Measurements from ENCODE around the gene ENPP7.

ENPP7 gene

DNA sequence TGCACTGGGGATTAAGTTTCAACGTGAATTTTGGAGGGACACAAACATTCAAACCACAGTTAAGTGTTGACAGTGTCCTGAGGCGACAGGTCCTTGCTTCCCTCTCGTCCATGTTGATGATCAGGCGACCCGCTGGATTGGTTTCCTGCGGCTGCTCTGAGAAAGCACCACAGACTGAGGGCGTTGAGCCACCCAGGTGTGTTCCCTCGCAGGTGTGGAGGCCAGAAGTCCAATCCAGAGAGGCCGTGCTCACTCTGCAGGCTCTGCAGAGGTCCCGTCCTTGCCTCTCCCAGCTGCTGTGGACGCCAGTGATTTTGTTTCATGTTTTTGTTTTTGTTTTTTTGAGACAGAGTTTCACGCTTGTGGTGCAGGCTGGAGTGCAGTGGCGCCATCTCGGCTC is 24.8 kb downstream of the ENPP7 start:
- Histone ChIP-seq H2AK5ac (ENCODE audit: low read depth, low read length) (no peak overlapping the region), H4K91ac (ENCODE audit: low read depth, low read length, poor library complexity) (no peak overlapping the region), H3K9me3 (replicated peaks in 1 of 2; ENCODE audit: control insufficient read depth in 2 of 2, insufficient read depth in 1 of 2, low read depth in 1 of 2, low read length in 2 of 2) (no peaks in the 10 kb centered on the region), H3K9ac (ENCODE audit: low read depth, low read length, poor library complexity) (no peak overlapping the region), H3K23ac (ENCODE audit: low read depth, low read length, poor library complexity) (no peak overlapping the region), H3K4me1 (ENCODE audit: control insufficient read depth in 2 of 2, insufficient read depth in 1 of 2, low read depth in 1 of 2, low read length in 2 of 2) (no peaks in the 10 kb centered on the region), H3K79me1 (ENCODE audit: low read depth, low read length) (no peaks in the 10 kb centered on the region), H3K27me3 (ENCODE audit: control insufficient read depth in 3 of 3, insufficient read depth in 3 of 3, low read depth in 1 of 3, low read length in 3 of 3) (peaks cover 0 to 3% (median 0%) of the 10 kb centered on the region in 3 experiments), H2BK5ac (ENCODE audit: low read length) (no peak overlapping the region), H3K27ac (replicated peaks; ENCODE audit: low read length) (no peak overlapping the region), H2BK120ac (ENCODE audit: low read depth, low read length) (no peak overlapping the region), H3K4ac (ENCODE audit: low read length) (no peak overlapping the region), H3K4me2 (ENCODE audit: insufficient read depth, low read length, poor library complexity, severe bottlenecking) (no peak overlapping the region), H3K36me3 (replicated peaks in 1 of 2; ENCODE audit: control insufficient read depth in 2 of 2, insufficient read depth in 2 of 2, low read length in 2 of 2) (no peaks in the 10 kb centered on the region), H4K8ac (ENCODE audit: low read depth, low read length) (no peak overlapping the region), H2BK15ac (ENCODE audit: low read length) (no peak overlapping the region), H3K4me3 (ENCODE audit: low read length in 2 of 2) (peak overlapping the region in 1 of 2 donors; percentile 58), H3K14ac (ENCODE audit: low read length) (no peak overlapping the region), H2AFZ (ENCODE audit: low read length) (no peak overlapping the region), H2BK12ac (ENCODE audit: low read length) (no peak overlapping the region), H3K18ac (ENCODE audit: low read length) (no peak overlapping the region)
- no CpG with 5 or more reads among the region's 14 CpGs for WGBS, 2 donors (ENCODE audit: extremely low coverage in 2 of 2, insufficient read length in 2 of 2, insufficient replicate concordance in 1 of 2)
- no peak for DNase-seq (ENCODE audit: low spot score)

DNA sequence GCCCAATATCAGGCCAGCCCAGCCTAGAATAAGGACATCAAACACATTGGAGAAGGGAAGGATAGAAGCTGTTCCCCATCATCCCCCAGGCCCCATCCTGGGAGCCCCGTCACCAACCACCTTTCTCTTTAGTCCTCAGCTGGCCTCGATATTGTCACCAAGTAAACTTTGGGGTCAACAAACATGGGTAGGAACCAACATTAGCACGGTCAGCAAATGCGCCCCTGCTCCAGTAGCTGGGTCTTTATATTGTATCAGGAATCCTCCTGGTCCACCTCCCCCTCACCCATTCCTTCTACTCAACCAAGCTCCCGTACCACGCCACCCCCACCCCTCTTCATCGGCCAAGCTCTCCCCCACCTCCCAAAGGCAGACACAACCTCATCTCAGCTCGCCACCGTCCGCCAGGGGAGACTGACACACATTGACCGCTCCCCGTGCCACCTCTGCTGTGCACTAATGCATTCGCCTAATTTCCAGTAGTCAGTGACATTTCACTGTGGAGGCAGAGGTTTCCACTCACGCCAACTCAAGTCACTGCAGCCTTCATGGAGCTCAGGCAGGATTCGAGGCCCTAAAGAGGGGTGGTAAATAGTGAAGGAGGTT is 26.5 kb downstream of the ENPP7 start:
- Histone ChIP-seq H3K18ac (ENCODE audit: low read length) (no peak overlapping the region), H3K79me1 (ENCODE audit: low read depth, low read length) (peaks cover 2% of the 10 kb centered on the region), H2BK15ac (ENCODE audit: low read length) (no peak overlapping the region), H3K27me3 (ENCODE audit: control insufficient read depth in 3 of 3, insufficient read depth in 3 of 3, low read depth in 1 of 3, low read length in 3 of 3) (peaks cover 0 to 3% (median 0%) of the 10 kb centered on the region in 3 experiments), H2AFZ (ENCODE audit: low read length) (no peak overlapping the region), H3K4me1 (ENCODE audit: control insufficient read depth in 2 of 2, insufficient read depth in 1 of 2, low read depth in 1 of 2, low read length in 2 of 2) (no peaks in the 10 kb centered on the region), H2BK5ac (ENCODE audit: low read length) (no peak overlapping the region), H2AK5ac (ENCODE audit: low read depth, low read length) (no peak overlapping the region), H3K36me3 (replicated peaks in 1 of 2; ENCODE audit: control insufficient read depth in 2 of 2, insufficient read depth in 2 of 2, low read length in 2 of 2) (no peaks in the 10 kb centered on the region), H3K9me3 (replicated peaks in 1 of 2; ENCODE audit: control insufficient read depth in 2 of 2, insufficient read depth in 1 of 2, low read depth in 1 of 2, low read length in 2 of 2) (no peaks in the 10 kb centered on the region), H3K14ac (ENCODE audit: low read length) (no peak overlapping the region), H3K4me3 (ENCODE audit: low read length in 2 of 2) (peak overlapping the region in 1 of 2 donors; percentile 14), H2BK120ac (ENCODE audit: low read depth, low read length) (no peak overlapping the region), H2BK12ac (ENCODE audit: low read length) (peak overlapping the region; percentile 63), H3K4ac (ENCODE audit: low read length) (no peak overlapping the region), H3K9ac (ENCODE audit: low read depth, low read length, poor library complexity) (peak overlapping the region; percentile 63), H3K27ac (replicated peaks; ENCODE audit: low read length) (no peak overlapping the region), H4K91ac (ENCODE audit: low read depth, low read length, poor library complexity) (no peak overlapping the region), H4K8ac (ENCODE audit: low read depth, low read length) (no peak overlapping the region), H3K23ac (ENCODE audit: low read depth, low read length, poor library complexity) (no peak overlapping the region), H3K4me2 (ENCODE audit: insufficient read depth, low read length, poor library complexity, severe bottlenecking) (no peak overlapping the region)
- no peak for DNase-seq (ENCODE audit: low spot score)
- no CpG with 5 or more reads among the region's 15 CpGs for WGBS, 2 donors (ENCODE audit: extremely low coverage in 2 of 2, insufficient read length in 2 of 2, insufficient replicate concordance in 1 of 2)

DNA sequence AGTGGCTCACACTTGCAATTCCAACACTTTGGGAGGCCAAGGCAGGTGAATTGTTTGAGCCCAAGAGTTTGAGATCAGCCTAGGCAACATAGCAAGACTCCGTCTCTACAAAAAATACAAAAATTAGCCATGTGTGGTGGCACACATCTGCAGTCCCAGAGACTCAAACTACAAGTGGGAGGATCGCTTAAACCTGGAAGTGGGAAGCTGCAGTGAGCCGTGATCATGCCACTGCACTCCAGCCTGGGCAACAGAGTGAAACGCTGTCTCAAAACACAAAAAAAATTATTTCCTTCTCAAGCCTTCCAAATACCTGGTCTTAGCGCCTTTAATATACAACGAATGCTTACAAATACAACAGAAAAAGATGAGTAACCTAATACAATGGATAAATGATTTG is 27.5 kb downstream of the ENPP7 start:
- Histone ChIP-seq H3K18ac (ENCODE audit: low read length) (no peak overlapping the region), H2AK5ac (ENCODE audit: low read depth, low read length) (no peak overlapping the region), H2BK15ac (ENCODE audit: low read length) (no peak overlapping the region), H3K36me3 (replicated peaks in 1 of 2; ENCODE audit: control insufficient read depth in 2 of 2, insufficient read depth in 2 of 2, low read length in 2 of 2) (no peaks in the 10 kb centered on the region), H3K27ac (replicated peaks; ENCODE audit: low read length) (no peak overlapping the region), H2AFZ (ENCODE audit: low read length) (no peak overlapping the region), H3K4me1 (ENCODE audit: control insufficient read depth in 2 of 2, insufficient read depth in 1 of 2, low read depth in 1 of 2, low read length in 2 of 2) (no peaks in the 10 kb centered on the region), H2BK12ac (ENCODE audit: low read length) (no peak overlapping the region), H3K14ac (ENCODE audit: low read length) (no peak overlapping the region), H3K4ac (ENCODE audit: low read length) (no peak overlapping the region), H3K9ac (ENCODE audit: low read depth, low read length, poor library complexity) (no peak overlapping the region), H3K23ac (ENCODE audit: low read depth, low read length, poor library complexity) (no peak overlapping the region), H4K91ac (ENCODE audit: low read depth, low read length, poor library complexity) (no peak overlapping the region), H3K27me3 (ENCODE audit: control insufficient read depth in 3 of 3, insufficient read depth in 3 of 3, low read depth in 1 of 3, low read length in 3 of 3) (peaks cover 0 to 3% (median 0%) of the 10 kb centered on the region in 3 experiments), H2BK120ac (ENCODE audit: low read depth, low read length) (no peak overlapping the region), H2BK5ac (ENCODE audit: low read length) (no peak overlapping the region), H3K4me3 (ENCODE audit: low read length in 2 of 2) (no peak overlapping the region), H4K8ac (ENCODE audit: low read depth, low read length) (no peak overlapping the region), H3K4me2 (ENCODE audit: insufficient read depth, low read length, poor library complexity, severe bottlenecking) (no peak overlapping the region), H3K79me1 (ENCODE audit: low read depth, low read length) (peaks cover 4% of the 10 kb centered on the region), H3K9me3 (replicated peaks in 1 of 2; ENCODE audit: control insufficient read depth in 2 of 2, insufficient read depth in 1 of 2, low read depth in 1 of 2, low read length in 2 of 2) (no peaks in the 10 kb centered on the region)
- DNase-seq (ENCODE audit: low spot score), result no peak
- WGBS, 2 donors (ENCODE audit: extremely low coverage in 2 of 2, insufficient read length in 2 of 2, insufficient replicate concordance in 1 of 2), result no CpG with 5 or more reads among the region's 6 CpGs

DNA sequence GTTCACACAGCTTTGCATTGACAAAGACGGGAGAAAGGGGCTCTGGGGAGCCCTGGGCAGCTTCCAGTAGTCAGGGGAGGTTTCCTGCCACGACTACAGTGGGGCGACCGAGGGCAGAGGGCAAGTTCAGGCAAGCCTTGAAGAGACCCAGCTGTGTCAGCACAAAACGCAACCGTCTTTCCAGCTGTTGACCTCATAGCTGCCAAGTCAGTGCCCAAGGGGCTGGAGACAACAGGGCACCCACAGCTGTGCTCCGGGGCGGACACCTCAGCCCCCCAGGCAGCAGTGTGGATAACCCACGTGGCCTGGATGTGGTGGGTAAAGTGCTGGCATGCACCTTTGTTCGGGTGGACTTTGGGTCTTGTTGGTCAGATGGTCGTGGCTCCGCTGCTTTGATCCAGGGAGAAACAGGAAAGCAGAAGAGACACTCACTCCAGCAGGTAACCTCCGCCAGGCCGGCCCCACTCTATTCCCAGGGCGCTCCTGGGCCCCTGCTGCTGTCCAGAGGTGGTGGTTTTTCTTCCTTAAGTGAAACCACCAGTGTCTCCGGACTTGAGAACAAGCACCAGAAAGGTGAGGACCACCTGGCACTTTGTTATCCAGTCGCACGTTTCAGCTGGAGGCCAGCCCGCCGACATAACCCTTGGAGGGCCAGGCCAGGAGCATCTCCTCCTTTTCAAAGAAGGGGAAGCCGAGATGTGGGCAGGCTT is 29.6 kb downstream of the ENPP7 start:
- Histone ChIP-seq H3K27ac (replicated peaks; ENCODE audit: low read length) (no peak overlapping the region), H3K18ac (ENCODE audit: low read length) (peak overlapping the region; percentile 5), H4K91ac (ENCODE audit: low read depth, low read length, poor library complexity) (no peak overlapping the region), H2BK5ac (ENCODE audit: low read length) (peak overlapping the region; percentile 19), H3K27me3 (ENCODE audit: control insufficient read depth in 3 of 3, insufficient read depth in 3 of 3, low read depth in 1 of 3, low read length in 3 of 3) (peaks cover 0 to 1% (median 0%) of the 10 kb centered on the region in 3 experiments), H3K4me3 (ENCODE audit: low read length in 2 of 2) (no peak overlapping the region), H4K8ac (ENCODE audit: low read depth, low read length) (peak overlapping the region; percentile 29), H3K23ac (ENCODE audit: low read depth, low read length, poor library complexity) (no peak overlapping the region), H3K14ac (ENCODE audit: low read length) (no peak overlapping the region), H2BK15ac (ENCODE audit: low read length) (no peak overlapping the region), H2BK120ac (ENCODE audit: low read depth, low read length) (no peak overlapping the region), H2AK5ac (ENCODE audit: low read depth, low read length) (peak overlapping the region; percentile 25), H2AFZ (ENCODE audit: low read length) (no peak overlapping the region), H3K36me3 (replicated peaks in 1 of 2; ENCODE audit: control insufficient read depth in 2 of 2, insufficient read depth in 2 of 2, low read length in 2 of 2) (no peaks in the 10 kb centered on the region), H3K4ac (ENCODE audit: low read length) (peak overlapping the region; percentile 37), H3K4me2 (ENCODE audit: insufficient read depth, low read length, poor library complexity, severe bottlenecking) (no peak overlapping the region), H3K9me3 (replicated peaks in 1 of 2; ENCODE audit: control insufficient read depth in 2 of 2, insufficient read depth in 1 of 2, low read depth in 1 of 2, low read length in 2 of 2) (no peaks in the 10 kb centered on the region), H3K9ac (ENCODE audit: low read depth, low read length, poor library complexity) (no peak overlapping the region), H3K4me1 (ENCODE audit: control insufficient read depth in 2 of 2, insufficient read depth in 1 of 2, low read depth in 1 of 2, low read length in 2 of 2) (no peaks in the 10 kb centered on the region), H2BK12ac (ENCODE audit: low read length) (no peak overlapping the region), H3K79me1 (ENCODE audit: low read depth, low read length) (peaks cover 4% of the 10 kb centered on the region)
- no CpG with 5 or more reads among the region's 21 CpGs for WGBS, 2 donors (ENCODE audit: extremely low coverage in 2 of 2, insufficient read length in 2 of 2, insufficient replicate concordance in 1 of 2)
- DNase-seq (ENCODE audit: low spot score), result no peak
